ENCODE data around the gene VIT. TPM values are rescaled to one million over a fixed set of nuclear protein-coding genes. Genes with fewer than 3 reads are reported as not detected.
"Not testable (repeated sequence)": the region's sequence is repeated elsewhere in the genome, so short reads cannot be mapped to it uniquely, and the experiment has no call there.

VIT gene
- total RNA-seq, 4 donors from 2014 or later: 1.2 to 5.0 (median 3.8) TPM

DNA sequence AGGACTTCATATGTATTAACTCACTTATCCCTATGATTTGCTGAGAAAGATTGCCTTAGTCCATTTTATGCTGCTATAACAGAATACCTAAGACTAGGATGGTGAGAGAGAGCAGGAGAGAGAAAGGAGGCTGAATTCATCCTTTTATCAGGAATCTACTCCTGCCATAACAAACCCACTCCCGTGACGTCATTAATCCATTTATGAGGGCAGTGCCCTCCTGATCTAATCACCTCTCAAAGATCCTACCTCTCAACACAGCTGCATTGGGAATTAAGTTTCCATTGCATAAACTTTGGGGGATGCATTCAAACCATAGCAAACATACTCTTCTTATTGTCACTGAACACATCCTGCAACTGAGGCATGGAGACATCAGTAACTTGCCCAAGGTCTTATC is 122.0 kb downstream of the VIT start:
- Histone ChIP-seq H3K4me3 (no peak overlapping the region), H3K27ac (no peak overlapping the region), H3K27me3 (no peaks in the 10 kb centered on the region), H3K4me1 (peaks cover 0 to 27% (median 0%) of the 10 kb centered on the region in 4 donors), H3K9me3 (no peaks in the 10 kb centered on the region), H3K36me3 (no peaks in the 10 kb centered on the region)
- TF ChIP-seq, protein P1, sequence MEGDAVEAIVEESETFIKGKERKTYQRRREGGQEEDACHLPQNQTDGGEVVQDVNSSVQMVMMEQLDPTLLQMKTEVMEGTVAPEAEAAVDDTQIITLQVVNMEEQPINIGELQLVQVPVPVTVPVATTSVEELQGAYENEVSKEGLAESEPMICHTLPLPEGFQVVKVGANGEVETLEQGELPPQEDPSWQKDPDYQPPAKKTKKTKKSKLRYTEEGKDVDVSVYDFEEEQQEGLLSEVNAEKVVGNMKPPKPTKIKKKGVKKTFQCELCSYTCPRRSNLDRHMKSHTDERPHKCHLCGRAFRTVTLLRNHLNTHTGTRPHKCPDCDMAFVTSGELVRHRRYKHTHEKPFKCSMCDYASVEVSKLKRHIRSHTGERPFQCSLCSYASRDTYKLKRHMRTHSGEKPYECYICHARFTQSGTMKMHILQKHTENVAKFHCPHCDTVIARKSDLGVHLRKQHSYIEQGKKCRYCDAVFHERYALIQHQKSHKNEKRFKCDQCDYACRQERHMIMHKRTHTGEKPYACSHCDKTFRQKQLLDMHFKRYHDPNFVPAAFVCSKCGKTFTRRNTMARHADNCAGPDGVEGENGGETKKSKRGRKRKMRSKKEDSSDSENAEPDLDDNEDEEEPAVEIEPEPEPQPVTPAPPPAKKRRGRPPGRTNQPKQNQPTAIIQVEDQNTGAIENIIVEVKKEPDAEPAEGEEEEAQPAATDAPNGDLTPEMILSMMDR (IDR thresholded peaks at IDR 0.05): no peak
- no peak for TF ChIP-seq POLR2A (IDR thresholded peaks at IDR 0.05)
- DNase-seq: no peak

DNA sequence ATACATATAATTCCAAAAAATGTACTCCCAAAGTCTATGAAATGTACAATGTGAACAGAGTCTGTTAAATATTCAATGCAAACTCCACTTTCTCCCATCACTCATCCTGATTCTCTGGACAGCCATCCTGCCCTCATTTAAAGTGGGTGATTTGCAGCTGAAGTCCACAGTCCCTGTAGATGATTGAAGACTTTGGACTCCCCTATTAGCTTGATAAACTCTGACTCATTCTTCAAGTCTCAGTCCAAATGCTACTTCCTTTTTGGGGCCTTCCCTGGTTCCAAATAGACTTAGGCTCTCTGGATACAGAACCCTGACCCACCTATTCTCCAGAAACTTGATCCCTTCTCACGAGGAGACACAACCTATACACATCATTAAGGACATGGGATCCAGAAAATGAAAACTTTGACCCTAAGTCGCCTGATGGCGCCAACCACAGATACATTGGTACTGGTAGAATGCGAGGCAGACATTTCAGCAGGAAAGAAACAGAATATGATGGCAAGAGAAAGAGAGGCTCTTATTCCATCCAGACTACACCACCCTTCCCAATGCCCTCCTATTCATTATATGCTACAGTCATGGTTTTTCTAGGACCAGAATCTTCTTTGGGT is 122.7 kb downstream of the VIT start:
- TF ChIP-seq POLR2A (IDR thresholded peaks at IDR 0.05): no peak
- TF ChIP-seq, protein P1 (IDR thresholded peaks at IDR 0.05): peak in 1 of 6 experiments; percentile 8
- DNase-seq: peak in 1 of 3 donors; percentile 54
- Histone ChIP-seq H3K27me3 (no peaks in the 10 kb centered on the region), H3K9me3 (no peaks in the 10 kb centered on the region), H3K27ac (peak overlapping the region in 2 of 4 donors; percentile 48 to 55), H3K36me3 (no peaks in the 10 kb centered on the region), H3K4me1 (peaks cover 0 to 27% (median 0%) of the 10 kb centered on the region in 4 donors), H3K4me3 (no peak overlapping the region)

DNA sequence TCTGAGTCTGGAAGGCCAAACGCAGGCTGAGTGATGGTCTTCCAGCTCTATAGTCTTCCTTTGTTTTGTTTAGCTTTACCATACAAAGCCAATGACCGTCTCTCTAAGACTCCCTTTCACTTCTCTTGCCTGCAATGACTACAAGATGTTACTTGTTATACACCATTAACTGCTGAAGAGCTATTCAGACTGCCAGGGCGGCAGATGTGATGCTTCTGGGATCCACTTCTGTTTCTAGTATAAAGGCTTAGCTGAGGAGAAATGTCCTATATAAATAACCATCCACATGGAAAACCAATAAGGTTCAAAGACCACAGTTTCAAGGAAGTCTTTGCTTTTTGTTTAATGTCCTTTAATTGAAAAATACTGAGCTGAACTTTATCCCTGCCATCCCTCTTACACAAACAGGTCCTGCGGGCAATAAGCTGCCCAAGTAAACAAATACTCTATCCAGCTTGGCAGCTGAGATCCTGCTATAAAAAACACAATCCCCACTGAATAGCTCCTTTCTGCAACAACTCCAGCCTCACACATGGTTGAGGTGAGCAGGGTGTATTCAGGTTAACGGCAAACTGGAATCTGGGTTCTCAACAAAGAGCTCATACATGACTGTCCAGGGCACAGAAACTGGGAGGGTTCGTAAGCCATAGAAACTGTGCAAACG is 124.6 kb downstream of the VIT start:
- H3K27ac ChIP-seq: peak overlapping the region in 3 of 4 donors; percentile 17 to 69 (median 66)
- TF ChIP-seq, protein P1 (IDR thresholded peaks at IDR 0.05): no peak
- no peak for TF ChIP-seq POLR2A (IDR thresholded peaks at IDR 0.05)
- no peak overlapping the region for H3K4me3 ChIP-seq
- H3K9me3 ChIP-seq: no peaks in the 10 kb centered on the region
- peaks cover 0 to 27% (median 0%) of the 10 kb centered on the region in 4 donors for H3K4me1 ChIP-seq
- DNase-seq: no peak
- no peaks in the 10 kb centered on the region for H3K27me3 ChIP-seq
- no peaks in the 10 kb centered on the region for H3K36me3 ChIP-seq

DNA sequence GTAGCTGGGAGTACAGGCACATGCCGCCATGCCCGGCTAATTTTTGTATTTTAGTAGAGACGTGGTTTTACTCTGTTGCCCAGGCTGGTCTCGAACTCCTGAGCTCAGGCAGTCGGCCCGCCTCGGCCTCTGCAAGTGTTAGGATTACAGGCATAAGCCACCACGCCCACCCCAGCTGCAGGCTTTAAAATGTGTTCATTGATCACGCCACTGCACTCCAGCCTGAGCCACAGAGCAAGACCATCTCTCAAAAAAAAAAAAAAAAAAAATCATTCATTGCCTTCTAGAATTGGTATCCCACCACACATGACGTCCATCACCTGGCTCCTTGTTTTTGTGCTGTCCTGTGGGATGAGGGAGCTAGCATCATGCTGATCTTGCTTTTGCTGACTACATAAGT is 127.4 kb downstream of the VIT start:
- no peak for TF ChIP-seq POLR2A (IDR thresholded peaks at IDR 0.05)
- TF ChIP-seq, protein P1 (IDR thresholded peaks at IDR 0.05): no peak
- Histone ChIP-seq H3K9me3 (no peaks in the 10 kb centered on the region), H3K36me3 (no peaks in the 10 kb centered on the region), H3K4me1 (peaks cover 0 to 21% (median 0%) of the 10 kb centered on the region in 4 donors), H3K4me3 (no peak overlapping the region), H3K27me3 (no peaks in the 10 kb centered on the region), H3K27ac (no peak overlapping the region)
- no peak for DNase-seq

DNA sequence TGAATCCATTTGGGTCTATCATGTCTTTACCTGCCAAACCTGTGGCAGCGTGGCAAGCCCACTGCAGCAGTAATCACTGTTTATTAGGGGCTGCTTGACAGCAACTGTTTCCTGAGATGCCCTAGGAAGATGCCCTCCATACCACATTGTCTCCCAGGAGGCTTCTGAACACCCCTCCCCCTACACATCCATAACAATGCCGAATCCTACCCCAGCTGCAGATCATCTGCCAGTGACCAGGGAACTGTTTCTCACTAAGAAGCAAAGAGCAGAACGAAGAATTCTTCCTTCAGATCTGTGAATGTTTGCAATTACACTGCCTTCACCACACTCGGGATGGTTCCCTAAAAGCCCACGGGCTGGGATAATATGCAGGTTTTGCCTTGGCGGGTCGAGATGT is 127.8 kb downstream of the VIT start:
- TF ChIP-seq, protein P1 (IDR thresholded peaks at IDR 0.05): no peak
- no peak for TF ChIP-seq POLR2A (IDR thresholded peaks at IDR 0.05)
- H3K9me3 ChIP-seq: no peaks in the 10 kb centered on the region
- no peak overlapping the region for H3K27ac ChIP-seq
- H3K27me3 ChIP-seq: no peaks in the 10 kb centered on the region
- no peak for DNase-seq
- H3K4me1 ChIP-seq: peaks cover 0 to 20% (median 0%) of the 10 kb centered on the region in 4 donors
- no peaks in the 10 kb centered on the region for H3K36me3 ChIP-seq
- no peak overlapping the region for H3K4me3 ChIP-seq

DNA sequence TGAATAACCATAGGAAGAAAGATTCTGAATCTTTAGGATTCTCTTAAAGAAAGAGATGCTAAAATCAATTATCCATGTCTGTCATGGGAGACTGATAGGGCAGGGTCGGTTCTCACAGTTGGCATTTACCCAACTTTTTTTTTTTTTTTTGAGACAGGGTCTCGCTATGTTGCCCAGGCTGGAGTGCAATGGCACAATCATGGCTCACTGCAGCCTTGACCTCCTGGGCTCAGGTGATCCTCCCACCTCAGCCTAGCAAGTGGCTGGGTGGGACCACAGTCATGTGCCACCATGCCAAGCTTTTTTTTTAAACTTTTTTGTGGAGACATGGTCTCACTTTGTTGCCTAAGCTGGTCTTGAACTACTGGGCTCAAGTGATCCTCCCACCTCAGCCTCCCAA is 128.2 kb downstream of the VIT start:
- H3K27ac ChIP-seq, H3K36me3 ChIP-seq, DNase-seq, H3K4me3 ChIP-seq, H3K9me3 ChIP-seq, H3K27me3 ChIP-seq: not testable (repeated sequence)
- H3K4me1 ChIP-seq: peaks cover 0 to 18% (median 0%) of the 10 kb centered on the region in 4 donors

Measured in Peyer's patch (tissue), 4 donors.